Gastroesophageal sphincter (tissue), 4 donors: ENCODE measurements around the gene IFI35. TPM values are rescaled to one million over a fixed set of nuclear protein-coding genes. Genes with fewer than 3 reads are reported as not detected.

ENCODE experiments used
- ATAC-seq: fragments of 150-250 bp; one replicate; pipeline ENCODE4 v1.9.1; 2016; ENCODE audit warnings: mild to moderate bottlenecking, moderate library complexity
- H3K27ac ChIP-seq, 4 donors: fragments of 200-600 bp; sonication (generic) in 3 of 4; 1 replicate in 3 of 4; 2 replicates in 1 of 4; pipeline ENCODE4 v1.5.1; 2016 to 2019
- H3K27me3 ChIP-seq: fragments of 200-600 bp; sonication (generic); one replicate; pipeline ENCODE4 v1.5.1; 2019
- H3K36me3 ChIP-seq, 2 donors: fragments of 200-600 bp; sonication (generic); one replicate each; pipeline ENCODE4 v1.5.1; 2019; ENCODE audit warnings: control low read depth in 1 of 2
- H3K4me1 ChIP-seq, 3 donors: fragments of 200-600 bp; sonication (generic); 1 replicate in 2 of 3; 2 replicates in 1 of 3; pipeline ENCODE4 v1.5.1; 2016 to 2019; ENCODE audit warnings: control low read depth in 2 of 3
- H3K4me3 ChIP-seq, 2 donors: fragments of 200-600 bp; sonication (generic); one replicate each; pipeline ENCODE4 v1.5.1; 2019; ENCODE audit warnings: mild to moderate bottlenecking in 1 of 2, moderate library complexity in 1 of 2
- H3K9me3 ChIP-seq, 3 donors: fragments of 200-600 bp; sonication (generic); one replicate each; pipeline ENCODE4 v1.5.1; 2017 to 2019; ENCODE audit warnings: control low read depth in 2 of 3
- CTCF ChIP-seq, 4 experiments: fragments of 200-600 bp in 2 of 4; fragments of 450-650 bp in 2 of 4; sonication (generic) in 1 of 4; IDR thresholded peaks; one replicate each; pipeline ENCODE4 v1.5.1; 2017 to 2019; ENCODE audit warnings: antibody characterized with exemption in 4 of 4, mild to moderate bottlenecking in 2 of 4, moderate library complexity in 2 of 4
- EP300 ChIP-seq: sonication (generic); formaldehyde crosslinking; IDR thresholded peaks from one replicate; pipeline ENCODE4 v1.6.1; 2017; ENCODE audit warnings: antibody characterized with exemption, mild to moderate bottlenecking
- POLR2A ChIP-seq, 2 donors: fragments of 450-650 bp; IDR thresholded peaks; one replicate each; pipeline ENCODE4 v1.6.1; 2017; ENCODE audit warnings: antibody characterized with exemption in 2 of 2, mild to moderate bottlenecking in 2 of 2, moderate library complexity in 1 of 2
- POLR2AphosphoS5 ChIP-seq: sonication (generic); formaldehyde crosslinking; IDR thresholded peaks from one replicate; pipeline ENCODE4 v1.6.1; 2017; ENCODE audit warnings: antibody characterized with exemption
- WGBS, 2 donors: methylation state at CpG; one replicate each; pipeline ENCODE4 v1.1.5; 2018; ENCODE audit warnings: low coverage in 1 of 2; 5-methylcytosine and 5-hydroxymethylcytosine counted together
- total RNA-seq, 4 donors: library from RNA; depleted of rRNA; stranded (reverse); fragments of >200 nt; gene quantifications; one replicate each; pipeline ENCODE4 v1.1.0, GENCODE V29; 2016

IFI35 gene
- total RNA-seq, 4 donors from 2014 or later, result 17.1 to 27.9 (median 22.9) TPM

- Histone ChIP-seq H3K4me1 (peaks cover 0 to 92% (median 28%) of the 10 kb centered on the region in 3 donors), H3K27ac (peak overlapping the region in 3 of 4 donors; percentile 39 to 67 (median 41)), H3K4me3 (no peak overlapping the region), H3K36me3 (peaks cover 0 to 40% of the 10 kb centered on the region in 2 donors), H3K9me3 (no peaks in the 10 kb centered on the region), H3K27me3 (no peaks in the 10 kb centered on the region)
- no peak for ATAC-seq
- no peak for TF ChIP-seq EP300
- TF ChIP-seq POLR2A (IDR thresholded peaks at IDR 0.05), result no peak
- no peak for TF ChIP-seq CTCF (IDR thresholded peaks at IDR 0.05)
- TF ChIP-seq POLR2AphosphoS5, result no peak
- 72 to 95% methylated on average over 2 to 3 of the region's 5 CpGs for WGBS, 2 donors
Measured at GRCh38 chr17:43010667-43011308, 4.2 kb downstream of the IFI35 start.

DNA sequence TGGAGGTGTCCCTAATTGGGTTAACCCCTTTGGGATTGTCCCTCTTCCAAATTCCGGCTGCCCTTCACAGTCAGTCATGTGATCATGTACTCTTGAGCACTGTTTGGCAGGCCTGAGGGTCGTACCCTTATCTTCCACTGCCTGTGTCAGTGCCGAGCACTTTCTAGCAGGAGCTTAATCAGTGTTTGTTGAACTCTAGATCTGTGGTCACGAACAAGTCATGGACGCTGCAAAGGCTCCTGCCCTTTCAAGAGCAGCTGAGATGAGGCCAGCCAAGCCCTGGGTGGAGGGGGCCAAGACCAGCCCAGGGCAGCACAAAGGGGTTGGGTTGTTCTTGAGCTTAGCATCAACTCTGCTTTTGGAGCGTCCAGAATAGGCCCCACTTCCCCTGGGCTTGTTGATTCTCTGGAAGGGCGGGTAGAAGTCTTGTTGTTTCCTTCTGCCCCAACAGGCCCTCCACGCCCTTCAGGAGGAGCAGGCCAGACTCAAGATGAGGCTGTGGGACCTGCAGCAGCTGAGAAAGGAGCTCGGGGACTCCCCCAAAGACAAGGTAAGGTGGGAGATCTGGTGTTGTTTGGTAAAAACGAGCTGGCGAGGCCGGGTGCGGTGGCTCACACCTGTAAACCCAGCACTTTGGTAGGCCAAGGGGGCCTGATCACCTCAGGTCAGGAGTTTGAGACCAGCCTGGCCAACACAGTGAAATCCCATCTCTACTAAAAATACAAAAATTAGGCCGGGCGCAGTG is 5.3 kb downstream of the IFI35 start:
- 40 to 80% methylated on average over 1 to 7 of the region's 15 CpGs for WGBS, 2 donors
- Histone ChIP-seq H3K4me1 (peaks cover 0 to 95% (median 36%) of the 10 kb centered on the region in 3 donors), H3K9me3 (no peaks in the 10 kb centered on the region), H3K27ac (peak overlapping the region in 3 of 4 donors; percentile 31 to 67 (median 39)), H3K4me3 (no peak overlapping the region), H3K36me3 (peaks cover 0 to 51% of the 10 kb centered on the region in 2 donors), H3K27me3 (no peaks in the 10 kb centered on the region)
- TF ChIP-seq CTCF (IDR thresholded peaks at IDR 0.05) (no peak), POLR2A (IDR thresholded peaks at IDR 0.05) (no peak), POLR2AphosphoS5 (no peak), EP300 (no peak)
- ATAC-seq, result no peak

DNA sequence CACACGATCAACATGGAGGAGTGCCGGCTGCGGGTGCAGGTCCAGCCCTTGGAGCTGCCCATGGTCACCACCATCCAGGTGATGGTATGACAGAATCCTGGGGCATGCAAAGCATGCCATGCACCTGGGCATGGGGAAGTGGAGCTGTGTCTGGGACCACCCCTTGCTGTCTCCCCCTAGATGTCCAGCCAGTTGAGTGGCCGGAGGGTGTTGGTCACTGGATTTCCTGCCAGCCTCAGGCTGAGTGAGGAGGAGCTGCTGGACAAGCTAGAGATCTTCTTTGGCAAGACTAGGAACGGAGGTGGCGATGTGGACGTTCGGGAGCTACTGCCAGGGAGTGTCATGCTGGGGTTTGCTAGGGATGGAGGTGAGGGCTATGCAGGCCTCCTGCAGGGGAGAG is 6.7 kb downstream of the IFI35 start:
- no CpG with 5 or more reads among the region's 8 CpGs for WGBS, 2 donors
- Histone ChIP-seq H3K27me3 (no peaks in the 10 kb centered on the region), H3K9me3 (no peaks in the 10 kb centered on the region), H3K4me1 (peaks cover 0 to 89% (median 42%) of the 10 kb centered on the region in 3 donors), H3K27ac (peak overlapping the region in 3 of 4 donors; percentile 67 to 76 (median 72)), H3K4me3 (no peak overlapping the region), H3K36me3 (peaks cover 0 to 63% of the 10 kb centered on the region in 2 donors)
- no peak for ATAC-seq
- TF ChIP-seq EP300, result no peak
- no peak for TF ChIP-seq CTCF (IDR thresholded peaks at IDR 0.05)
- TF ChIP-seq POLR2A (IDR thresholded peaks at IDR 0.05), result no peak
- TF ChIP-seq POLR2AphosphoS5, result no peak

- H3K36me3 ChIP-seq, result peaks cover 0 to 68% of the 10 kb centered on the region in 2 donors
- peaks cover 0 to 89% (median 44%) of the 10 kb centered on the region in 3 donors for H3K4me1 ChIP-seq
- TF ChIP-seq POLR2A (IDR thresholded peaks at IDR 0.05) (no peak), POLR2AphosphoS5 (no peak), EP300 (no peak), CTCF (IDR thresholded peaks at IDR 0.05) (no peak)
- no peak for ATAC-seq
- peak overlapping the region in 3 of 4 donors; percentile 67 to 76 (median 72) for H3K27ac ChIP-seq
- H3K27me3 ChIP-seq, result no peaks in the 10 kb centered on the region
- WGBS, 2 donors, result 40 to 52% methylated on average over 2 to 4 of the region's 12 CpGs
- H3K9me3 ChIP-seq, result no peaks in the 10 kb centered on the region
- H3K4me3 ChIP-seq, result no peak overlapping the region
Measured at GRCh38 chr17:43014020-43014648, 7.5 kb downstream of the IFI35 start.
